ENCODE results near the gene TEX48.

TEX48 gene

GRCh38 chr9:114722081-114722621, 40.2 kb upstream of the TEX48 start:
- TF ChIP-seq, protein P1, sequence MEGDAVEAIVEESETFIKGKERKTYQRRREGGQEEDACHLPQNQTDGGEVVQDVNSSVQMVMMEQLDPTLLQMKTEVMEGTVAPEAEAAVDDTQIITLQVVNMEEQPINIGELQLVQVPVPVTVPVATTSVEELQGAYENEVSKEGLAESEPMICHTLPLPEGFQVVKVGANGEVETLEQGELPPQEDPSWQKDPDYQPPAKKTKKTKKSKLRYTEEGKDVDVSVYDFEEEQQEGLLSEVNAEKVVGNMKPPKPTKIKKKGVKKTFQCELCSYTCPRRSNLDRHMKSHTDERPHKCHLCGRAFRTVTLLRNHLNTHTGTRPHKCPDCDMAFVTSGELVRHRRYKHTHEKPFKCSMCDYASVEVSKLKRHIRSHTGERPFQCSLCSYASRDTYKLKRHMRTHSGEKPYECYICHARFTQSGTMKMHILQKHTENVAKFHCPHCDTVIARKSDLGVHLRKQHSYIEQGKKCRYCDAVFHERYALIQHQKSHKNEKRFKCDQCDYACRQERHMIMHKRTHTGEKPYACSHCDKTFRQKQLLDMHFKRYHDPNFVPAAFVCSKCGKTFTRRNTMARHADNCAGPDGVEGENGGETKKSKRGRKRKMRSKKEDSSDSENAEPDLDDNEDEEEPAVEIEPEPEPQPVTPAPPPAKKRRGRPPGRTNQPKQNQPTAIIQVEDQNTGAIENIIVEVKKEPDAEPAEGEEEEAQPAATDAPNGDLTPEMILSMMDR (conservative IDR thresholded peaks at IDR 0.05; ENCODE audit: low read depth, low read length) = no peak
- no peak overlapping the region for H3K4me3 ChIP-seq (ENCODE audit: low read length)
- no peak for DNase-seq (ENCODE audit: low read depth)

DNA sequence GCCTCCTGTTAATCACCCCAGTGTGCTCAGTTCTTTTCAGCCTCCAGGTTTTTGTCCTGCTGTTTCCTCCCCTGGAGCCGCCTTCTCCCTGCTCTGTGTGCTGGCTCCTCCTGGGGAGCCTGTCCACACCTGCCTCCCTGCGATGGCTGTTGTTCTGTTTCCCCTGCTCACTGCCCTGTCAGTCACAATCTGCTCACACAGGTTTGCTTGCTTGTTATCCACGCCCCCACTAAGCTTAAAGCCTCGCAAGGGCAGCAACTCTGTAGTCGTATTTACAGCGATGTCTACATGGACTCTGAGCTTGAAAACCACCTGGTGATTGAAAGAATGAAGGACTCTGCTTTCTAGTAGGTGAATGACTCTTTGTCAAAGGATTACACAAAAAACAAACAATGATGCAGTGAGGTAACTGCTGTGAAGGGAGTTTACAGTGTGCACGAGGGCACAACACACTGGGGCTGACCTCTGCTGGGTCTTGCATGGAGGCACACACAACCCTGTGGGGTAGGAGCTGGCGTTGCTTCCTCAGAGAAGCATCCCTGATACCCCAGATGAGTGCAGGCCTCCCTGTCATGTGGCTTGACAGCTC, 39.6 kb upstream of the TEX48 start:
- TF ChIP-seq, protein P1 (conservative IDR thresholded peaks at IDR 0.05; ENCODE audit: low read depth, low read length) = no peak
- DNase-seq (ENCODE audit: low read depth) = no peak
- H3K4me3 ChIP-seq (ENCODE audit: low read length) = no peak overlapping the region

DNA sequence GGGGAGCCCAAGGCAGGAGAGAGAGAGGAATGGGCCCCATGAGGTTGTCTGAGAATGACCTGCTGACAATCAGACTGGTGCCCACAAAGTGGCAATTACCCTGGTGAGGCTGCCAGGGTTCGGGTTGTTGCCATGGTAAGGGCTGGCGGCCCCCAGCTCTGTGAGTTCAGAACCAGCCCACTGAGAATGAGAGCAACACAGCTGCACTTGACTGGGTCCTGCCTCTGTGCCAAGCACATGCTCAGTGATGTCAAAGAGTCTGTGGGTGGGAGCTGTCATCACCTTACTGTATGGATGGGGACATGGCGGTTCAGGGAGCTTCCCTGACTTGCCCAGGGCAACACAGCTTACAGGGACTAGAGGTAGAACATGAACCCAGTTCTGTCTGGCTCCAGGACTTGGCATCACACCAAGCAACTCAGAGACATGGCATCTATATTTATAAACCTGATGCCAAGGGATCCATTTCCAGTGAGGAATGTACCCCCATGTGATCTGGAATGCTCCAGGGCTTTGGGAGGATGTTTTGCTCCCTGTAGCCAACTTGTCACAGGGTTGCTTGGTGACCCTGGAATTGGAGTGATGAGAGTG, 38.2 kb upstream of the TEX48 start:
- H3K4me3 ChIP-seq (ENCODE audit: low read length) = no peak overlapping the region
- DNase-seq (ENCODE audit: low read depth) = no peak
- TF ChIP-seq, protein P1 (conservative IDR thresholded peaks at IDR 0.05; ENCODE audit: low read depth, low read length) = no peak

DNA sequence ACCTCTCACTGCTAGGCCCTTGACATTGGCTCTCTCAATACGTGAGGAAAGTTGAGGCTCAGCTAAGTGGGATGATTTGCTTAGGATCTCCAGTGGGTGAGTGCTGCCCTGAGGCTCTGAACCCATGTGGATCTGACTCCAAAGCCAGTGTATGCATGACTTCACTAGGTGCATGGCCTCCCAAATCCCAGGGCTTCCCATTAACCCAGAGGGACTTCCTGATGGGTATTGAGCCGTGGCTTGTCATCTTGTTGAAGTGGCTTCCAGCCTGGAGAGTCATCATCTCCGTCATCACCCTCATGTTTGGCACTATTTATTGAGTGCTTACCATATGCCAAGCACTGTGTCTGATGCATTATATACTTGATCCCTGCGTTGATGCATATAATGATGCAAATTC, 37.3 kb upstream of the TEX48 start:
- TF ChIP-seq, protein P1 (conservative IDR thresholded peaks at IDR 0.05; ENCODE audit: low read depth, low read length) = no peak
- no peak overlapping the region for H3K4me3 ChIP-seq (ENCODE audit: low read length)
- no peak for DNase-seq (ENCODE audit: low read depth)

- H3K4me3 ChIP-seq (ENCODE audit: low read length) = no peak overlapping the region
- TF ChIP-seq, protein P1 (conservative IDR thresholded peaks at IDR 0.05; ENCODE audit: low read depth, low read length) = no peak
- no peak for DNase-seq (ENCODE audit: low read depth)
These were observed 36.8 kb upstream of the TEX48 start for GRCh38 chr9:114718801-114719221.

DNA sequence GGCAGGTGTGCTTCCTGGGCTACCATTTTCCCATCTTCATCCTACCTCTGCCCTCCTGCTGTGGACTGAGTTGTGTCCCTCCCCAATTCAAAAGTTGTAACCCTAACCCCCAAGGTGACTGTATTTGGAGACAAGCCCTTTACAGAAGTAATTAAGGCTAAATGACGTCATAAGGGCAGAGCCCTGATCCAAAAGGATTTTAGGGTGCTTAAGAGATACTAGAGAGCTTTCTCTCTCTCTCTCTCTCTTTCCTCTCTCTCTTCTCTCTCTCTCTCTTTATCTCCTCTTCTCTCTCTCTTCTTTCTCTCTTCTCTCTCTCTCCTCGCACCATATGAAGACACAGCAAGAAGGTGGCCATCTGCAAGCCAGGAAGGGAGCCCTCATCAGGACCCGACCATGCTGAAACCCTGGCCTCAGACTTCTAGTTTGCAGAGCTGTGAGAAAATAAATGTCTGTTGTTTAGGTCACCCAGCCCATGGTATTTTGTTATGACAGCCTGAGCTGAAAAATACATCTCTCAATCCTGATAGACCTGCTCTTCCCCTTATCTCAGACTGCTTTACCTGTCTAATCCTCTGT, 36.0 kb upstream of the TEX48 start:
- DNase-seq (ENCODE audit: low read depth) = no peak
- H3K4me3 ChIP-seq (ENCODE audit: low read length) = no peak overlapping the region
- TF ChIP-seq, protein P1 (conservative IDR thresholded peaks at IDR 0.05; ENCODE audit: low read depth, low read length) = no peak

- no peak for DNase-seq (ENCODE audit: low read depth)
- H3K4me3 ChIP-seq (ENCODE audit: low read length) = no peak overlapping the region
- TF ChIP-seq, protein P1 (conservative IDR thresholded peaks at IDR 0.05; ENCODE audit: low read depth, low read length) = no peak
These were observed 27.6 kb upstream of the TEX48 start for GRCh38 chr9:114709636-114710035.
